HepG2 (cell line): ENCODE data around the gene TROAP. TPM values are rescaled to one million over a fixed set of nuclear protein-coding genes. Genes with fewer than 3 reads are reported as not detected.

Experiments used
- ATAC-seq: fragments of 200-7000 bp; cut with Tn5 transposase; 3 replicates; pipeline ENCODE4 v1.9.1; 2020; ENCODE audit warnings: mild to moderate bottlenecking, moderate library complexity
- BruUV-seq: library from RNA; stranded (reverse); fragments of 400-500 nt; replicated peaks from 2 replicates; lab custom pipeline; 2021; lab: Mats Ljungman, UMichigan
- CTCF ChIA-PET: fragments of 300-600 bp; formaldehyde crosslinking; extraction: SDS; loops from one replicate; lab custom pipeline; 2021; ENCODE audit warnings: low total read pairs, inconsistent platforms, low intra/inter-chr PET ratio; lab: Yijun Ruan, JAX
- POLR2A ChIA-PET: fragments of 350-600 bp; sonication (Branson Sonifier 250); formaldehyde crosslinking; loops from one replicate; lab custom pipeline; 2020; ENCODE audit warnings: antibody characterized with exemption, inconsistent platforms; lab: Yijun Ruan, JAX
- DNase-seq: peaks from one replicate; pipeline ENCODE4 v3.0.0-alpha.2; 2015; ENCODE audit warnings: low spot score
- FAIRE-seq: peaks from 3 replicates; lab custom pipeline; 2011; peaks lifted over from hg19 to GRCh38; lab: Jason Lieb, UNC
- H2AFZ ChIP-seq: one replicate; pipeline ENCODE4 v1.6.1; 2011; ENCODE audit warnings: low read length, inconsistent platforms
- H3K27ac ChIP-seq: fragments of 300-600 bp; 3 replicates; pipeline ENCODE4 v1.8.0; 2011; ENCODE audit warnings: mixed run types, mild to moderate bottlenecking, mixed read lengths, low read length, inconsistent platforms; ENCODE audit not compliant: insufficient read depth; ENCODE audit errors: extremely low read length
- H3K27me3 ChIP-seq, 2 experiments: fragments of 200-600 bp in 1 of 2; 2 replicates in 1 of 2; 3 replicates in 1 of 2; pipeline versions ENCODE4 v1.6.0 to v1.8.0; 2011; ENCODE audit warnings: low read length in 2 of 2, mild to moderate bottlenecking in 2 of 2, moderate library complexity in 2 of 2, inconsistent platforms in 1 of 2; ENCODE audit not compliant: insufficient read depth in 2 of 2, control insufficient read depth in 1 of 2
- H3K36me3 ChIP-seq, 2 experiments: fragments of 200-600 bp in 1 of 2; replicated peaks in 1 of 2; 2 replicates in 1 of 2; 3 replicates in 1 of 2; pipeline versions ENCODE4 v1.5.1 to v1.8.0; 2011; ENCODE audit warnings: low read length in 2 of 2, inconsistent platforms in 1 of 2; ENCODE audit not compliant: insufficient read depth in 2 of 2, control insufficient read depth in 1 of 2
- H3K4me1 ChIP-seq: 2 replicates; pipeline ENCODE4 v1.5.1; 2012; ENCODE audit warnings: low read length, inconsistent platforms; ENCODE audit not compliant: insufficient read depth
- H3K4me2 ChIP-seq: 2 replicates; pipeline ENCODE4 v1.6.0; 2011; ENCODE audit warnings: low read depth, low read length, inconsistent platforms
- H3K4me3 ChIP-seq, 3 experiments: fragments of 200-600 bp in 1 of 3; sonication (generic), shearing (Covaris generic) in 1 of 3; replicated peaks in 1 of 3; 2 replicates each; pipeline ENCODE4 v1.5.1; 2011 to 2016; ENCODE audit warnings: low read length in 3 of 3, inconsistent platforms in 2 of 3, low read depth in 2 of 3, mild to moderate bottlenecking in 2 of 3, control low read depth in 1 of 3, mixed read lengths in 1 of 3; ENCODE audit not compliant: insufficient read depth in 1 of 3
- H3K79me2 ChIP-seq: one replicate; pipeline ENCODE4 v1.6.1; 2011; ENCODE audit warnings: low read length, inconsistent platforms; ENCODE audit not compliant: insufficient read depth
- H3K9ac ChIP-seq: 2 replicates; pipeline ENCODE4 v1.6.0; 2011; ENCODE audit warnings: mild to moderate bottlenecking, low read depth, low read length, inconsistent platforms; ENCODE audit not compliant: insufficient read depth
- H3K9me3 ChIP-seq: 2 replicates; pipeline ENCODE4 v1.5.1; 2012; ENCODE audit warnings: mild to moderate bottlenecking, low read length
- H4K20me1 ChIP-seq: 2 replicates; pipeline ENCODE4 v1.6.0; 2011; ENCODE audit warnings: inconsistent platforms, mild to moderate bottlenecking, low read length, moderate library complexity; ENCODE audit not compliant: insufficient read depth
- FLYWCH1 ChIP-seq: sonication (generic); formaldehyde crosslinking; IDR thresholded peaks from 2 replicates; pipeline ENCODE4 v1.8.1; 2023; ENCODE audit warnings: mild to moderate bottlenecking, missing genetic modification reagents
- HOXA9 ChIP-seq: sonication (generic); formaldehyde crosslinking; IDR thresholded peaks from 2 replicates; pipeline ENCODE4 v1.8.1; 2022; ENCODE audit warnings: missing genetic modification reagents, mild to moderate bottlenecking, moderate library complexity, borderline replicate concordance
- PITX1 ChIP-seq: sonication (generic); formaldehyde crosslinking; IDR thresholded peaks from 2 replicates; pipeline ENCODE4 v1.5.1; 2020; ENCODE audit warnings: mild to moderate bottlenecking, missing genetic modification reagents
- ZNF350 ChIP-seq: sonication (generic); formaldehyde crosslinking; IDR thresholded peaks from 2 replicates; pipeline ENCODE4 v1.4.0; 2020; ENCODE audit warnings: mild to moderate bottlenecking, low read depth, missing genetic modification reagents, borderline replicate concordance
- ZNF382 ChIP-seq: sonication (generic); formaldehyde crosslinking; IDR thresholded peaks from 2 replicates; pipeline ENCODE4 v1.5.0; 2020; ENCODE audit warnings: missing genetic modification reagents, mild to moderate bottlenecking, borderline replicate concordance
- ZNF607 ChIP-seq: sonication (generic); formaldehyde crosslinking; IDR thresholded peaks from 2 replicates; pipeline ENCODE4 v1.5.1; 2020; ENCODE audit warnings: missing genetic modification reagents, mild to moderate bottlenecking, borderline replicate concordance
- WGBS: methylation state at CpG from one replicate; pipeline ENCODE4 v1.1.6; 2017; ENCODE audit warnings: low lambda C conversion rate; 5-methylcytosine and 5-hydroxymethylcytosine counted together
- in situ Hi-C: cut with HindIII; loops from 2 replicates; pipeline ENCODE4 v1.10.0; 2017; ENCODE audit warnings: low pct_unique_long_range_greater_than_20kb; ENCODE audit not compliant: extremely low pct_ligation_motif_present
- intact Hi-C: fragments of 100-400 bp; cut with micrococcal nuclease; formaldehyde crosslinking; loops from one replicate; pipeline ENCODE4 v1.10.0; 2022; ENCODE audit not compliant: unreplicated experiment
- polyA plus RNA-seq, 8 experiments: library from polyadenylated mRNA; depleted of rRNA in 3 of 8; stranded (reverse) in 7 of 8; unstranded in 1 of 8; fragments of >200 nt; fragmentation: Illumina TruSeq in 4 of 8; extraction: Trizol in 4 of 8; gene quantifications; 2 replicates each; pipeline versions ENCODE4 v1.2.1 to v1.2.3, GENCODE V29; 2011 to 2016; ENCODE audit warnings: low read depth in 4 of 8, missing spikeins in 1 of 8, mixed read lengths in 1 of 8; ENCODE audit not compliant: insufficient read depth in 1 of 8
- total RNA-seq, 5 experiments: library from RNA; depleted of rRNA; stranded (reverse); fragments of >200 nt; fragmentation: Illumina TruSeq; extraction: Trizol; gene quantifications; 2 replicates each; pipeline ENCODE4 v1.2.3, GENCODE V29; 2016; ENCODE audit warnings: low read depth in 1 of 5
- TF ChIP-seq, protein P1 (sequence below): sonication (generic); formaldehyde crosslinking; IDR thresholded peaks from 2 replicates; pipeline ENCODE4 v1.5.0; 2020; ENCODE audit warnings: mild to moderate bottlenecking, missing genetic modification reagents, borderline replicate concordance
- TF ChIP-seq, protein P2 (sequence below): sonication (generic); formaldehyde crosslinking; IDR thresholded peaks from 2 replicates; pipeline ENCODE4 v1.4.0; 2020; ENCODE audit warnings: missing genetic modification reagents, mild to moderate bottlenecking, borderline replicate concordance
- TF ChIP-seq, protein P3 (sequence below): sonication (generic); formaldehyde crosslinking; IDR thresholded peaks from 2 replicates; pipeline ENCODE4 v1.8.0; 2022; ENCODE audit warnings: mild to moderate bottlenecking, missing genetic modification reagents
- TF ChIP-seq, protein P4 (sequence below), 2 experiments: sonication (generic) in 1 of 2; formaldehyde crosslinking in 1 of 2; IDR thresholded peaks; 2 replicates each; pipeline versions ENCODE4 v1.4.0 to v1.6.1; 2018 to 2020; ENCODE audit warnings: missing genetic modification reagents in 2 of 2, borderline replicate concordance in 1 of 2, low read depth in 1 of 2, mild to moderate bottlenecking in 1 of 2, missing biosample characterization in 1 of 2

Gene TROAP
- total and polyA plus RNA-seq, 2 of the 13 experiments (the other 11 are each of a cell fraction or from before 2014, with no cell fraction given): 22.5 to 30.9 TPM

DNA sequence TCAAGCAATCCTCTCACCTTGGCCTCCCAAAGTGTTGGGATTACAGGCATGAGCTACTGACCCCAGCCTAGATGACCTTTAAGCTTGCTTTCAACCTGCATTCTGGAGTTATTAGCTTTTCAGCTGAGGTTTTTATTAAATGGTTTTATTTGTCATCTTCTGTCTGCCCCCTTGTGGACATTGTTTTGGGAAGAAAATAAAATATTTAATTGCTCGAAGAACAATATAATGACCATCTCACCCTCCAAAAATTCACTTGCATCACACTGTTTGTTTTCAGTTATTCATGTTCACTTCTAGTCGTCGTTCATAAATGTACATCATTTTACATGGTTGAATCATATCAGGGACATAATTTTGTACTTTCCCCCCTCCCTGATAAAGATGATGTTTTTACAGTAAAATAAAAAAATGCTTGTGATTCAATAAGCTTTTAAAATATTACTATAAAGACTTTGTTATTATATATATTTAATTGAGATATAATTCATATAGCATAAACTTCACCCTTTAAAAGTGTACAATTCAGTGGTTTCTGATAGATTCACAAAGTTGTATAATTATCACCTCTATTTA, 34.1 kb downstream of the TROAP start (continued):
- TF ChIP-seq, protein P1, sequence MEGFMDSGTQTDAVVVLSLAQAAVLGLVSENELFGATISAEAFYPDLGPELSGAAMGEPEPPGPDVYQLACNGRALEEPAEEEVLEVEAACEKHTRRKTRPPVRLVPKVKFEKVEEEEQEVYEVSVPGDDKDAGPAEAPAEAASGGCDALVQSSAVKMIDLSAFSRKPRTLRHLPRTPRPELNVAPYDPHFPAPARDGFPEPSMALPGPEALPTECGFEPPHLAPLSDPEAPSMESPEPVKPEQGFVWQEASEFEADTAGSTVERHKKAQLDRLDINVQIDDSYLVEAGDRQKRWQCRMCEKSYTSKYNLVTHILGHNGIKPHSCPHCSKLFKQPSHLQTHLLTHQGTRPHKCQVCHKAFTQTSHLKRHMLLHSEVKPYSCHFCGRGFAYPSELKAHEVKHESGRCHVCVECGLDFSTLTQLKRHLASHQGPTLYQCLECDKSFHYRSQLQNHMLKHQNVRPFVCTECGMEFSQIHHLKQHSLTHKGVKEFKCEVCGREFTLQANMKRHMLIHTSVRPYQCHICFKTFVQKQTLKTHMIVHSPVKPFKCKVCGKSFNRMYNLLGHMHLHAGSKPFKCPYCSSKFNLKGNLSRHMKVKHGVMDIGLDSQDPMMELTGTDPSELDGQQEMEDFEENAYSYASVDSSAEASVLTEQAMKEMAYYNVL: no peak

DNA sequence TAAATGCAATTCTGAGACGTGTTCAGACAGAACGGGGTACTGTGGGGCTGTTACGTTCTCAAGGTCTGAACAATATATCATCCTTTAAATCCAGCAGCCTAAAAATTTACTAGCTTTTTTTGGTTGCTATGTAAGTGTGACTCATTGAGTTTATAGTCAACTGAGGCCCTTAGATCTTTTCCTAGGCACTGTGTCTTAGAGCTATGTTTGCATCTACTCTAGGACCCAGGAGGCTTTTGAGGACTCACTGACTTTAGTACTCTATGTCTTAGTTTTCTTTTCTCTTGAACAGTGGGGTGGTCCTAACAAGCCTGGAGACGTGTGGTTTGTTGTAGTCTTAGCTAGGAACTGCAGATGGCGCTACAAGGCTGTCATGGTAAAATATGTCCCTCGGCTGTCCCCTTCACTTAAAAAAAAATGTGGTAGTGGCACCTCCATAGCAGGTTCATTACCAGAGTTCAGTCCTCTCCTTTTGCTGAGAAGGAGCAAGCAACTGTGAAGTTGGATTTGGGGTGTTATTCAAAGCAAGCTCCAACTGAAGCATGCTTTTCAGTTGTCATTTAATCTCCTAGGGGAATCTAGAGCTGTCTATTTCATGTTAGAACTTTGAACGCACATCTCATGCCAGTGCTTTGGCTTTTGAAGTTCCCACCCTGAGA, 35.6 kb downstream of the TROAP start:
- H3K9ac ChIP-seq: peak overlapping the region; percentile 24; the same call in 1 of the 2 replicates
- no peaks in the 10 kb centered on the region for H3K9me3 ChIP-seq
- no peak overlapping the region for H3K27ac ChIP-seq
- H2AFZ ChIP-seq: no peak overlapping the region
- in situ Hi-C loops (no loop called here), intact Hi-C loops (loop anchor here (1.0 kb wide), 1 partner anchor 156 kb away; no protein-coding TSS in a partner anchor)
- peak overlapping the region; percentile 74 for H3K4me2 ChIP-seq
- no peaks in the 10 kb centered on the region for H3K36me3 ChIP-seq
- WGBS: 7% methylated on average over 7 of the region's 7 CpGs
- H4K20me1 ChIP-seq: no peaks in the 10 kb centered on the region
- BruUV-seq: no TSS peak
- H3K79me2 ChIP-seq: no peaks in the 10 kb centered on the region
- FAIRE-seq: peak; percentile 84
- peaks cover 21% of the 10 kb centered on the region for H3K4me1 ChIP-seq
- peak; percentile 72 for DNase-seq
- no peaks in the 10 kb centered on the region for H3K27me3 ChIP-seq
- POLR2A ChIA-PET: interaction anchor here (0.8 to 2.8 kb wide), 8 partner anchors 8 to 158 kb away, joined by 3 to 22 read pairs (median 7); partner anchors contain the start of genes SPATS2 and TROAP
- CTCF ChIA-PET: interaction anchor here (0.7 to 5.8 kb wide), 5 partner anchors 10 to 222 kb away, joined by 3 to 115 read pairs (median 14); no protein-coding TSS in a partner anchor
- peak; percentile 92 for ATAC-seq
- peak overlapping the region in 2 of 3 experiments; percentile 15 to 40; a peak in 2 of 6 replicates for H3K4me3 ChIP-seq
- TF ChIP-seq HOXA9 (CRISPR knock-in tag) (no peak), ZNF607 (CRISPR knock-in tag) (no peak), FLYWCH1 (CRISPR knock-in tag) (no peak), PITX1 (no peak), ZNF382 (CRISPR knock-in tag) (no peak), ZNF350 (CRISPR knock-in tag) (no peak)
- TF ChIP-seq, protein P2, sequence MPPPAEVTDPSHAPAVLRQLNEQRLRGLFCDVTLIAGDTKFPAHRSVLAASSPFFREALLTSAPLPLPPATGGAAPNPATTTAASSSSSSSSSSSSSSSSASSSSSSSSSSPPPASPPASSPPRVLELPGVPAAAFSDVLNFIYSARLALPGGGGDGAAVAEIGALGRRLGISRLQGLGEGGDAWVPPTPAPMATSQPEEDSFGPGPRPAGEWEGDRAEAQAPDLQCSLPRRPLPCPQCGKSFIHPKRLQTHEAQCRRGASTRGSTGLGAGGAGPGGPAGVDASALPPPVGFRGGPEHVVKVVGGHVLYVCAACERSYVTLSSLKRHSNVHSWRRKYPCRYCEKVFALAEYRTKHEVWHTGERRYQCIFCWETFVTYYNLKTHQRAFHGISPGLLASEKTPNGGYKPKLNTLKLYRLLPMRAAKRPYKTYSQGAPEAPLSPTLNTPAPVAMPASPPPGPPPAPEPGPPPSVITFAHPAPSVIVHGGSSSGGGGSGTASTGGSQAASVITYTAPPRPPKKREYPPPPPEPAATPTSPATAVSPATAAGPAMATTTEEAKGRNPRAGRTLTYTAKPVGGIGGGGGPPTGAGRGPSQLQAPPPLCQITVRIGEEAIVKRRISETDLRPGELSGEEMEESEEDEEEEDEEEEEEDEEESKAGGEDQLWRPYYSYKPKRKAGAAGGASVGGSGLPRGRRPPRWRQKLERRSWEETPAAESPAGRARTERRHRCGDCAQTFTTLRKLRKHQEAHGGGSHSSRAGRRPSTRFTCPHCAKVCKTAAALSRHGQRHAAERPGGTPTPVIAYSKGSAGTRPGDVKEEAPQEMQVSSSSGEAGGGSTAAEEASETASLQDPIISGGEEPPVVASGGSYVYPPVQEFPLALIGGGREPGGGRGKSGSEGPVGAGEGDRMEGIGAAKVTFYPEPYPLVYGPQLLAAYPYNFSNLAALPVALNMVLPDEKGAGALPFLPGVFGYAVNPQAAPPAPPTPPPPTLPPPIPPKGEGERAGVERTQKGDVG (CRISPR knock-in tag): no peak
- TF ChIP-seq, protein P3, sequence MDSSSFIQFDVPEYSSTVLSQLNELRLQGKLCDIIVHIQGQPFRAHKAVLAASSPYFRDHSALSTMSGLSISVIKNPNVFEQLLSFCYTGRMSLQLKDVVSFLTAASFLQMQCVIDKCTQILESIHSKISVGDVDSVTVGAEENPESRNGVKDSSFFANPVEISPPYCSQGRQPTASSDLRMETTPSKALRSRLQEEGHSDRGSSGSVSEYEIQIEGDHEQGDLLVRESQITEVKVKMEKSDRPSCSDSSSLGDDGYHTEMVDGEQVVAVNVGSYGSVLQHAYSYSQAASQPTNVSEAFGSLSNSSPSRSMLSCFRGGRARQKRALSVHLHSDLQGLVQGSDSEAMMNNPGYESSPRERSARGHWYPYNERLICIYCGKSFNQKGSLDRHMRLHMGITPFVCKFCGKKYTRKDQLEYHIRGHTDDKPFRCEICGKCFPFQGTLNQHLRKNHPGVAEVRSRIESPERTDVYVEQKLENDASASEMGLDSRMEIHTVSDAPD (CRISPR knock-in tag): no peak
- TF ChIP-seq, protein P4, sequence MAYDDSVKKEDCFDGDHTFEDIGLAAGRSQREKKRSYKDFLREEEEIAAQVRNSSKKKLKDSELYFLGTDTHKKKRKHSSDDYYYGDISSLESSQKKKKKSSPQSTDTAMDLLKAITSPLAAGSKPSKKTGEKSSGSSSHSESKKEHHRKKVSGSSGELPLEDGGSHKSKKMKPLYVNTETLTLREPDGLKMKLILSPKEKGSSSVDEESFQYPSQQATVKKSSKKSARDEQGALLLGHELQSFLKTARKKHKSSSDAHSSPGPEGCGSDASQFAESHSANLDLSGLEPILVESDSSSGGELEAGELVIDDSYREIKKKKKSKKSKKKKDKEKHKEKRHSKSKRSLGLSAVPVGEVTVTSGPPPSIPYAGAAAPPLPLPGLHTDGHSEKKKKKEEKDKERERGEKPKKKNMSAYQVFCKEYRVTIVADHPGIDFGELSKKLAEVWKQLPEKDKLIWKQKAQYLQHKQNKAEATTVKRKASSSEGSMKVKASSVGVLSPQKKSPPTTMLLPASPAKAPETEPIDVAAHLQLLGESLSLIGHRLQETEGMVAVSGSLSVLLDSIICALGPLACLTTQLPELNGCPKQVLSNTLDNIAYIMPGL (CRISPR knock-in tag; IDR thresholded peaks at IDR 0.05; ENCODE audit: borderline replicate concordance in 1 of 2, low read depth in 1 of 2): 0 out of 4 replicates have a peak, but pooled peaks of 1 of the 2 experiments have one; percentile 35
